Aorta (tissue), 5 donors: ENCODE results near the gene PKNOX2. TPM values are rescaled to one million over a fixed set of nuclear protein-coding genes. Genes with fewer than 3 reads are reported as not detected.
A peak's percentile ranks its signal among the peaks of the same experiment; 100 is the strongest.
"Not testable (repeated sequence)": the region's sequence is repeated elsewhere in the genome, so short reads cannot be mapped to it uniquely, and the experiment has no call there.

ENCODE experiments used
- ATAC-seq: fragments of 200-7000 bp; cut with Tn5 transposase; one replicate; pipeline ENCODE4 v1.9.1; 2022; ENCODE audit warnings: moderate library complexity; ENCODE audit not compliant: low FRiP score
- DNase-seq, 2 donors: peaks; one replicate each; pipeline ENCODE4 v3.0.0-alpha.2; 2020
- H3K27ac ChIP-seq, 2 donors: one replicate each; pipeline ENCODE4 v1.5.1; 2013; ENCODE audit warnings: low read length in 2 of 2, mild to moderate bottlenecking in 2 of 2, moderate library complexity in 2 of 2, control low read depth in 1 of 2, inconsistent platforms in 1 of 2, low read depth in 1 of 2
- H3K27me3 ChIP-seq, 2 donors: one replicate each; pipeline ENCODE4 v1.6.1; 2013; ENCODE audit warnings: control low read depth in 1 of 2, low read length in 1 of 2, mild to moderate bottlenecking in 1 of 2, moderate library complexity in 1 of 2; ENCODE audit not compliant: insufficient read depth in 2 of 2, control insufficient read depth in 1 of 2
- H3K36me3 ChIP-seq, 2 donors: one replicate each; pipeline ENCODE4 v1.6.1; 2013; ENCODE audit warnings: control low read depth in 1 of 2, low read length in 1 of 2, mild to moderate bottlenecking in 1 of 2; ENCODE audit not compliant: insufficient read depth in 2 of 2, control insufficient read depth in 1 of 2
- H3K4me1 ChIP-seq, 2 donors: one replicate each; pipeline ENCODE4 v1.6.1; 2013; ENCODE audit warnings: low read length in 2 of 2, control low read depth in 1 of 2, mild to moderate bottlenecking in 1 of 2, moderate library complexity in 1 of 2; ENCODE audit not compliant: insufficient read depth in 2 of 2, control insufficient read depth in 1 of 2
- H3K4me3 ChIP-seq, 2 donors: one replicate each; pipeline ENCODE4 v1.5.1; 2013; ENCODE audit warnings: low read length in 2 of 2, control low read depth in 1 of 2, mild to moderate bottlenecking in 1 of 2
- H3K9me3 ChIP-seq: one replicate; pipeline ENCODE4 v1.6.1; 2013; ENCODE audit warnings: mild to moderate bottlenecking, low read length; ENCODE audit not compliant: control insufficient read depth
- WGBS, 2 donors: extraction: QIAGEN DNeasy Blood & Tissue Kit; methylation state at CpG; one replicate each; pipeline ENCODE4 v1.1.7; 2013; 5-methylcytosine and 5-hydroxymethylcytosine counted together
- intact Hi-C, 2 donors: fragments of 100-400 bp; cut with DNase I; formaldehyde crosslinking; loops; one replicate each; pipeline versions ENCODE4 v1.14.2 to v1.15.0; 2022
- polyA plus RNA-seq, 2 donors: library from polyadenylated mRNA; stranded (reverse); fragments of 200-250 nt; gene quantifications; one replicate each; pipeline ENCODE4 v1.2.3, GENCODE V29; 2013
- total RNA-seq, 2 donors: library from RNA; stranded (reverse); fragmentation: NEBNext Ultra II Directional; extraction: Animal tissue kit (Norgen Biotek cat#: 25700); gene quantifications; one replicate each; pipeline ENCODE4 v1.2.1, GENCODE V29; 2021
- donor health status: healthy with polysubstance abuse.
- donor health status: Bipolar disorder and iron deficiency.
- donor health status: DM: no; HTN: no; CAD: no.
- donor health status: DM: no; HTN: no; CAD: no.
- donor health status: DM: yes; HTN: yes; CAD: no.

PKNOX2 gene
- total and polyA plus RNA-seq, 4 donors, result 1.8 to 19.8 (median 5.8) TPM

- Histone ChIP-seq H3K27ac (no peak overlapping the region), H3K4me1 (no peaks in the 10 kb centered on the region), H3K9me3 (no peaks in the 10 kb centered on the region), H3K36me3 (no peaks in the 10 kb centered on the region), H3K4me3 (no peak overlapping the region), H3K27me3 (no peaks in the 10 kb centered on the region)
- WGBS, 2 donors, result 59 to 66% methylated on average over 4 of the region's 4 CpGs
- DNase-seq (no peak), ATAC-seq (no peak)
- intact Hi-C loops, result no loop called here
Observed at GRCh38 chr11:125211948-125212340, 47.4 kb downstream of the PKNOX2 start.

GRCh38 chr11:125214601-125215565 lies 50.3 kb downstream of the PKNOX2 start:
- Histone ChIP-seq H3K9me3 (no peaks in the 10 kb centered on the region), H3K27me3 (no peaks in the 10 kb centered on the region), H3K4me1 (no peaks in the 10 kb centered on the region), H3K4me3 (no peak overlapping the region), H3K36me3 (no peaks in the 10 kb centered on the region), H3K27ac (no peak overlapping the region)
- intact Hi-C loops, result no loop called here
- 45% methylated on average over 18 of the region's 18 CpGs for WGBS, 2 donors
- ATAC-seq (peak; percentile 54), DNase-seq (peak in 1 of 2 donors; percentile 65)

- peak in 1 of 2 donors; percentile 37 for DNase-seq
- no peak overlapping the region for H3K27ac ChIP-seq
- intact Hi-C loops, result no loop called here
- no peaks in the 10 kb centered on the region for H3K9me3 ChIP-seq
- no peaks in the 10 kb centered on the region for H3K27me3 ChIP-seq
- H3K36me3 ChIP-seq, result no peaks in the 10 kb centered on the region
- ATAC-seq, result no peak
- 82 to 93% methylated on average over 6 of the region's 6 CpGs for WGBS, 2 donors
- H3K4me3 ChIP-seq, result no peak overlapping the region
- H3K4me1 ChIP-seq, result no peaks in the 10 kb centered on the region
Observed at GRCh38 chr11:125215976-125216375, 51.4 kb downstream of the PKNOX2 start.

DNA sequence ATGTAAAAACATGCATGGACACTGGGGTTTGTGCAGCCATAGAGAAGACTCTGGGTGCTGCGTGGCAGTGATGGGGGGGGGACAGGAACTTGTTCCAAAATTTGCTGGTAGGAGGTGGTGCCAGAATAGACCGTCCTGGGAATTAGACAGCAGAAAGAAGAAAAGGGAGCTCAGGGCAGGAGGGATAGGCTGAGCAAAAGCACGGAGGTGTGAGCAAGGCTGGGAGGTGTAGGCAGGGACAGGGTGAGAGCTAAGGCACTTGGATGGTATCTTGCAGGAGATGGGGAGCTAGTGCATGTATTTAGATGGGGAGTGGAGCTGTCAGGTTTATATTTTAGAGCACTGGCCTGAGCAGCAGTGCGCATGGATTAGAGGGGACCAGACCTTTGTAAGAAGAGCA lies 53.8 kb downstream of the PKNOX2 start:
- intact Hi-C loops, result no loop called here
- ATAC-seq, result no peak
- Histone ChIP-seq H3K36me3 (no peaks in the 10 kb centered on the region), H3K27me3 (no peaks in the 10 kb centered on the region), H3K9me3 (no peaks in the 10 kb centered on the region), H3K4me1 (no peaks in the 10 kb centered on the region), H3K27ac (no peak overlapping the region), H3K4me3 (no peak overlapping the region)
- WGBS, 2 donors, result 72 to 78% methylated on average over 4 of the region's 4 CpGs
- peak in 1 of 2 donors; percentile 8 for DNase-seq

GRCh38 chr11:125221461-125221860 lies 56.9 kb downstream of the PKNOX2 start:
- H3K9me3 ChIP-seq, result no peaks in the 10 kb centered on the region
- no peaks in the 10 kb centered on the region for H3K27me3 ChIP-seq
- no peaks in the 10 kb centered on the region for H3K4me1 ChIP-seq
- intact Hi-C loops, result loop anchor here (5.0 to 10.0 kb wide), 2 partner anchors 59 to 257 kb away; partner anchors contain the start of gene PKNOX2 (in 1 of the 2)
- no peaks in the 10 kb centered on the region for H3K36me3 ChIP-seq
- H3K27ac ChIP-seq, result no peak overlapping the region
- ATAC-seq (no peak), DNase-seq (peak in 1 of 2 donors; percentile 41)
- 91% methylated on average over 10 of the region's 10 CpGs for WGBS, 2 donors
- H3K4me3 ChIP-seq, result no peak overlapping the region

DNA sequence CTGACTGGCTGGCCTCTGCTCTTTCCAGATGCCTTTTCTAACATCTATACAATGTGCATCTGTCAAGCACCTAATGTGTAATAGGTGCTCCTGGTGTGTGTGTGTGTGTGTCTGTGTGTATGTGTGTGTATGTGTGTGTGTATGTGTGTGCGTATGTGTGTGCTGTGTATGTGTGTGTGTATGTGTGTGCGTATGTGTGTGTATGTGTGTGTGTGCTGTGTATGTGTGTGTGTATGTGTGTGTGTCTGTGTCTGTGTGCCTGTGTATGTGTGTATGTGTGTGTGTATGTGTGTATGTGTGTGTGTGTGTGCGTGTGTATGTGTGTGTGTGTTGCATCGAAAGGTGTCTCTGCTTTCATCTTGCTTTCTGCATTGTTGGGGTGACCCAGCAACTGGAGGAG lies 57.9 kb downstream of the PKNOX2 start:
- H3K27ac ChIP-seq, result no peak overlapping the region
- no peaks in the 10 kb centered on the region for H3K27me3 ChIP-seq
- DNase-seq (peak in 1 of 2 donors; percentile 4), ATAC-seq (no peak)
- intact Hi-C loops, result loop anchor here (5.0 to 10.0 kb wide), 2 partner anchors 60 to 258 kb away; partner anchors contain the start of gene PKNOX2 (in 1 of the 2)
- H3K9me3 ChIP-seq, result no peaks in the 10 kb centered on the region
- 85 to 96% methylated on average over 4 of the region's 4 CpGs for WGBS, 2 donors
- no peak overlapping the region for H3K4me3 ChIP-seq
- no peaks in the 10 kb centered on the region for H3K36me3 ChIP-seq
- no peaks in the 10 kb centered on the region for H3K4me1 ChIP-seq

DNA sequence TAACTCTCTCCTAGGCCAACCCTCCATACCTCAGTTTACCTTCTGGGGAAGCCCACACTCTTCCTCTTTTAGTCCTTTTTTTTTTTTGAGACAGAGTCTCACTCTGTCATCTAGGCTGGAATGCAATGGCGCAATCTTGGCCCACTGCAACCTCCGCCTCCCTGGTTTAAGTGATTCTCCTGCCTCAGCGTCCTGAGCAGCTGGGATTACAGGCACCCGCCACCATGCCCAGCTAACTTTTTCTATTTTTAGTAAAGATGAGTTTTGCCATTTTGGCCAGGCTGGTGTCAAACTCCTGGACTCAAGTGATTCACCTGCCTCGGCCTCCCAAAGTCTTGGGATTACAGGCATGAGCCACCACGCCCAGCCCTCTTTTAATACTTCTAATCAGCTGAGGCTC lies 58.6 kb downstream of the PKNOX2 start:
- DNase-seq, result peak in 1 of 2 donors; percentile 8
- intact Hi-C loops, result loop anchor here (5.0 to 10.0 kb wide), 2 partner anchors 61 to 258 kb away; partner anchors contain the start of gene PKNOX2 (in 1 of the 2)
- not testable (repeated sequence) for H3K27ac ChIP-seq, H3K36me3 ChIP-seq, H3K4me1 ChIP-seq, H3K27me3 ChIP-seq, ATAC-seq, H3K4me3 ChIP-seq, H3K9me3 ChIP-seq
- WGBS, 2 donors, result 87 to 89% methylated on average over 6 of the region's 6 CpGs

- ATAC-seq (no peak), DNase-seq (peak in 1 of 2 donors; percentile 49)
- intact Hi-C loops, result loop anchor here (5.0 to 10.0 kb wide), 2 partner anchors 62 to 259 kb away; partner anchors contain the start of gene PKNOX2 (in 1 of the 2)
- Histone ChIP-seq H3K27me3 (no peaks in the 10 kb centered on the region), H3K4me1 (no peaks in the 10 kb centered on the region), H3K36me3 (no peaks in the 10 kb centered on the region), H3K9me3 (no peaks in the 10 kb centered on the region), H3K27ac (no peak overlapping the region), H3K4me3 (no peak overlapping the region)
- WGBS, 2 donors, result 95 to 97% methylated on average over 11 of the region's 11 CpGs
Observed at GRCh38 chr11:125223901-125224361, 59.4 kb downstream of the PKNOX2 start.
